Heart right ventricle (tissue), 16 donors: Measurements from ENCODE around the gene PUSL1. TPM values are rescaled to one million over a fixed set of nuclear protein-coding genes. Genes with fewer than 3 reads are reported as not detected.
A peak's percentile ranks its signal among the peaks of the same experiment; 100 is the strongest.

Experiments used
- ATAC-seq, 8 donors: fragments of 200-7000 bp; cut with Tn5 transposase; one replicate each; pipeline ENCODE4 v1.9.1; 2020; ENCODE audit warnings: mild to moderate bottlenecking in 8 of 8, moderate library complexity in 8 of 8, moderate number of reproducible peaks in 1 of 8
- DNase-seq, 2 donors: peaks; one replicate each; pipeline ENCODE4 v3.0.0-alpha.2; 2020
- H3K27ac ChIP-seq, 10 donors: fragments of 200-600 bp; sonication (generic) in 2 of 10; one replicate each; pipeline versions ENCODE4 v1.5.0 to v1.8.0; 2020 to 2022; ENCODE audit warnings: mild to moderate bottlenecking in 3 of 10
- H3K27me3 ChIP-seq, 7 donors: fragments of 200-600 bp; one replicate each; pipeline ENCODE4 v1.8.0; 2021 to 2022; ENCODE audit warnings: mild to moderate bottlenecking in 2 of 7
- H3K36me3 ChIP-seq, 9 donors: fragments of 200-600 bp; sonication (generic) in 1 of 9; one replicate each; pipeline versions ENCODE4 v1.5.0 to v1.8.0; 2020 to 2022; ENCODE audit warnings: mild to moderate bottlenecking in 2 of 9
- H3K4me1 ChIP-seq, 9 donors: fragments of 200-600 bp; sonication (generic) in 1 of 9; one replicate each; pipeline versions ENCODE4 v1.5.0 to v1.8.0; 2020 to 2022; ENCODE audit warnings: mild to moderate bottlenecking in 4 of 9
- H3K4me3 ChIP-seq, 10 donors: fragments of 200-600 bp; sonication (generic) in 2 of 10; one replicate each; pipeline versions ENCODE4 v1.5.0 to v1.8.0; 2020 to 2022; ENCODE audit warnings: mild to moderate bottlenecking in 7 of 10, moderate library complexity in 2 of 10
- H3K9me3 ChIP-seq, 11 donors: fragments of 200-600 bp in 10 of 11; sonication (generic) in 2 of 11; one replicate each; pipeline versions ENCODE4 v1.5.0 to v1.8.0; 2013 to 2022; ENCODE audit warnings: mild to moderate bottlenecking in 2 of 11, control low read depth in 1 of 11, moderate library complexity in 1 of 11
- WGBS, 2 donors: extraction: QIAGEN DNeasy Blood & Tissue Kit; methylation state at CpG; one replicate each; pipeline ENCODE4 v1.1.7; 2013; ENCODE audit warnings: inconsistent platforms in 1 of 2; 5-methylcytosine and 5-hydroxymethylcytosine counted together
- intact Hi-C, 10 donors: fragments of 100-400 bp; cut with DNase I; formaldehyde crosslinking; loops; one replicate each; pipeline versions ENCODE4 v1.11.1 to v1.14.2; 2022
- polyA plus RNA-seq, 2 donors: library from polyadenylated mRNA; stranded (reverse); fragments of 200-250 nt; gene quantifications; one replicate each; pipeline ENCODE4 v1.2.3, GENCODE V29; 2013
- total RNA-seq, 10 donors: library from RNA; stranded (reverse); fragmentation: NEBNext Ultra II Directional in 3 of 10; extraction: Animal tissue kit (Norgen Biotek cat#: 25700) in 3 of 10; gene quantifications; one replicate each; pipeline versions ENCODE4 v1.2.1 to v1.2.4, GENCODE V29; 2021 to 2023
- TF ChIP-seq, protein P1 (sequence below), 9 donors: fragments of 200-600 bp; sonication (generic) in 2 of 9; IDR thresholded peaks; one replicate each; pipeline versions ENCODE4 v1.5.0 to v1.8.0; 2021 to 2022; ENCODE audit warnings: antibody characterized with exemption in 9 of 9, mild to moderate bottlenecking in 5 of 9, moderate library complexity in 1 of 9
- donor health status: Arrhythmogenic right ventricular cardiomyopathy.
- donor health status: ischemic (EF 13 %, LVEDD 7.1; RV severe dilation, severe dysfunction).
- donor health status: healthy with polysubstance abuse.
- donor health status: DM: no; HTN: yes; CAD: no.
- donor health status: DM: no; HTN: no; CAD: no.
- donor health status: ischemic (EF 25% LVEDD 6.9; RV normal size, moderate dysfunction).
- donor health status: ischemic (EF 25% LVEDD 5.7; RV mildly dilated, moderate dysfunction).
- donor health status: healthy.
- donor health status: DM: yes; HTN: yes; CAD: no.
- donor health status: Ischemic cardiomyopathy.
- donor health status: ischemic (EF 35%, LVEDD 5.7; RV mildly dilated, moderate dysfunction).
- donor health status: nonischemic (EF 11% LVEDD 7.7; RV severe dilation, severe dysfunction).
- donor health status: DM: yes; HTN: yes; CAD: no.
- donor health status: PGD.
- donor health status: ischemic (EF 29% LVEDD 5.4; RV normal size, mild dysfunction).
- donor health status: nonischemic (EF 23%, LVEDD 6.1; RV moderate dilation, normal function).

The PUSL1 gene
- total and polyA plus RNA-seq, 12 donors = 5.6 to 17.8 (median 9.1) TPM

DNA sequence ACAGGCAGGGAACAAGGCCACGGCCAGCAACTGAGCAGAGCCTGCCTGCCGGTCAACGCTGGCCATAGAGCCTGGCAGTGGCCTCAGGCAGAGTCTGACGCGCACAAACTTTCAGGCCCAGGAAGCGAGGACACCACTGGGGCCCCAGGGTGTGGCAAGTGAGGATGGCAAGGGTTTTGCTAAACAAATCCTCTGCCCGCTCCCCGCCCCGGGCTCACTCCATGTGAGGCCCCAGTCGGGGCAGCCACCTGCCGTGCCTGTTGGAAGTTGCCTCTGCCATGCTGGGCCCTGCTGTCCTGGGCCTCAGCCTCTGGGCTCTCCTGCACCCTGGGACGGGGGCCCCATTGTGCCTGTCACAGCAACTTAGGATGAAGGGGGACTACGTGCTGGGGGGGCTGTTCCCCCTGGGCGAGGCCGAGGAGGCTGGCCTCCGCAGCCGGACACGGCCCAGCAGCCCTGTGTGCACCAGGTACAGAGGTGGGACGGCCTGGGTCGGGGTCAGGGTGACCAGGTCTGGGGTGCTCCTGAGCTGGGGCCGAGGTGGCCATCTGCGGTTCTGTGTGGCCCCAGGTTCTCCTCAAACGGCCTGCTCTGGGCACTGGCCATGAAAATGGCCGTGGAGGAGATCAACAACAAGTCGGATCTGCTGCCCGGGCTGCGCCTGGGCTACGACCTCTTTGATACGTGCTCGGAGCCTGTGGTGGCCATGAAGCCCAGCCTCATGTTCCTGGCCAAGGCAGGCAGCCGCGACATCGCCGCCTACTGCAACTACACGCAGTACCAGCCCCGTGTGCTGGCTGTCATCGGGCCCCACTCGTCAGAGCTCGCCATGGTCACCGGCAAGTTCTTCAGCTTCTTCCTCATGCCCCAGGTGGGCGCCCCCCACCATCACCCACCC is 22.9 kb downstream of the PUSL1 start, which contains the start of gene TAS1R3:
TAS1R3 (plus strand) TSS at position 213 of the 898 bp plus-strand sequence; CDS start at position 279, 66 bp downstream.
- no peak within 1 kb of the TSS for H3K4me3 ChIP-seq
- H3K4me1 ChIP-seq = peaks cover 9 to 46% (median 21%) of the 10 kb centered on the region in 9 donors
- TF ChIP-seq, protein P1, sequence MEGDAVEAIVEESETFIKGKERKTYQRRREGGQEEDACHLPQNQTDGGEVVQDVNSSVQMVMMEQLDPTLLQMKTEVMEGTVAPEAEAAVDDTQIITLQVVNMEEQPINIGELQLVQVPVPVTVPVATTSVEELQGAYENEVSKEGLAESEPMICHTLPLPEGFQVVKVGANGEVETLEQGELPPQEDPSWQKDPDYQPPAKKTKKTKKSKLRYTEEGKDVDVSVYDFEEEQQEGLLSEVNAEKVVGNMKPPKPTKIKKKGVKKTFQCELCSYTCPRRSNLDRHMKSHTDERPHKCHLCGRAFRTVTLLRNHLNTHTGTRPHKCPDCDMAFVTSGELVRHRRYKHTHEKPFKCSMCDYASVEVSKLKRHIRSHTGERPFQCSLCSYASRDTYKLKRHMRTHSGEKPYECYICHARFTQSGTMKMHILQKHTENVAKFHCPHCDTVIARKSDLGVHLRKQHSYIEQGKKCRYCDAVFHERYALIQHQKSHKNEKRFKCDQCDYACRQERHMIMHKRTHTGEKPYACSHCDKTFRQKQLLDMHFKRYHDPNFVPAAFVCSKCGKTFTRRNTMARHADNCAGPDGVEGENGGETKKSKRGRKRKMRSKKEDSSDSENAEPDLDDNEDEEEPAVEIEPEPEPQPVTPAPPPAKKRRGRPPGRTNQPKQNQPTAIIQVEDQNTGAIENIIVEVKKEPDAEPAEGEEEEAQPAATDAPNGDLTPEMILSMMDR (IDR thresholded peaks at IDR 0.05) = no peak
- intact Hi-C loops = no loop called here
- no peak within 1 kb of the TSS for H3K27ac ChIP-seq
- no peaks in the 10 kb centered on the region for H3K9me3 ChIP-seq
- ATAC-seq (no peak), DNase-seq (no peak)
- peaks cover 0 to 44% (median 16%) of the 10 kb centered on the region in 9 donors for H3K36me3 ChIP-seq
- no peaks in the 10 kb centered on the region for H3K27me3 ChIP-seq
- WGBS, 2 donors = 78 to 79% methylated on average over 41 of the region's 41 CpGs

DNA sequence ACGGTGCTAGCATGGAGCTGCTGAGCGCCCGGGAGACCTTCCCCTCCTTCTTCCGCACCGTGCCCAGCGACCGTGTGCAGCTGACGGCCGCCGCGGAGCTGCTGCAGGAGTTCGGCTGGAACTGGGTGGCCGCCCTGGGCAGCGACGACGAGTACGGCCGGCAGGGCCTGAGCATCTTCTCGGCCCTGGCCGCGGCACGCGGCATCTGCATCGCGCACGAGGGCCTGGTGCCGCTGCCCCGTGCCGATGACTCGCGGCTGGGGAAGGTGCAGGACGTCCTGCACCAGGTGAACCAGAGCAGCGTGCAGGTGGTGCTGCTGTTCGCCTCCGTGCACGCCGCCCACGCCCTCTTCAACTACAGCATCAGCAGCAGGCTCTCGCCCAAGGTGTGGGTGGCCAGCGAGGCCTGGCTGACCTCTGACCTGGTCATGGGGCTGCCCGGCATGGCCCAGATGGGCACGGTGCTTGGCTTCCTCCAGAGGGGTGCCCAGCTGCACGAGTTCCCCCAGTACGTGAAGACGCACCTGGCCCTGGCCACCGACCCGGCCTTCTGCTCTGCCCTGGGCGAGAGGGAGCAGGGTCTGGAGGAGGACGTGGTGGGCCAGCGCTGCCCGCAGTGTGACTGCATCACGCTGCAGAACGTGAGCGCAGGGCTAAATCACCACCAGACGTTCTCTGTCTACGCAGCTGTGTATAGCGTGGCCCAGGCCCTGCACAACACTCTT is 23.8 kb downstream of the PUSL1 start:
- H3K36me3 ChIP-seq = peaks cover 0 to 41% (median 16%) of the 10 kb centered on the region in 9 donors
- H3K4me1 ChIP-seq = peaks cover 6 to 37% (median 13%) of the 10 kb centered on the region in 9 donors
- TF ChIP-seq, protein P1 (IDR thresholded peaks at IDR 0.05) = no peak
- no peak overlapping the region for H3K27ac ChIP-seq
- no peaks in the 10 kb centered on the region for H3K9me3 ChIP-seq
- intact Hi-C loops = no loop called here
- ATAC-seq (peak in 1 of 8 donors; percentile 1), DNase-seq (no peak)
- no peak overlapping the region for H3K4me3 ChIP-seq
- WGBS, 2 donors = 86% methylated on average over 57 of the region's 57 CpGs
- H3K27me3 ChIP-seq = no peaks in the 10 kb centered on the region

DNA sequence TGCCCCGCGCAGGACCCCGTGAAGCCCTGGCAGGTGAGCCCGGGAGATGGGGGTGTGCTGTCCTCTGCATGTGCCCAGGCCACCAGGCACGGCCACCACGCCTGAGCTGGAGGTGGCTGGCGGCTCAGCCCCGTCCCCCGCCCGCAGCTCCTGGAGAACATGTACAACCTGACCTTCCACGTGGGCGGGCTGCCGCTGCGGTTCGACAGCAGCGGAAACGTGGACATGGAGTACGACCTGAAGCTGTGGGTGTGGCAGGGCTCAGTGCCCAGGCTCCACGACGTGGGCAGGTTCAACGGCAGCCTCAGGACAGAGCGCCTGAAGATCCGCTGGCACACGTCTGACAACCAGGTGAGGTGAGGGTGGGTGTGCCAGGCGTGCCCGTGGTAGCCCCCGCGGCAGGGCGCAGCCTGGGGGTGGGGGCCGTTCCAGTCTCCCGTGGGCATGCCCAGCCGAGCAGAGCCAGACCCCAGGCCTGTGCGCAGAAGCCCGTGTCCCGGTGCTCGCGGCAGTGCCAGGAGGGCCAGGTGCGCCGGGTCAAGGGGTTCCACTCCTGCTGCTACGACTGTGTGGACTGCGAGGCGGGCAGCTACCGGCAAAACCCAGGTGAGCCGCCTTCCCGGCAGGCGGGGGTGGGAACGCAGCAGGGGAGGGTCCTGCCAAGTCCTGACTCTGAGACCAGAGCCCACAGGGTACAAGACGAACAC is 24.5 kb downstream of the PUSL1 start:
- H3K9me3 ChIP-seq = no peaks in the 10 kb centered on the region
- peaks cover 0 to 41% (median 9%) of the 10 kb centered on the region in 9 donors for H3K36me3 ChIP-seq
- H3K4me3 ChIP-seq = no peak overlapping the region
- no peak overlapping the region for H3K27ac ChIP-seq
- intact Hi-C loops = no loop called here
- WGBS, 2 donors = 83 to 86% methylated on average over 48 of the region's 48 CpGs
- no peaks in the 10 kb centered on the region for H3K27me3 ChIP-seq
- DNase-seq = no peak
- peak in 1 of 8 donors; percentile 2 for ATAC-seq
- H3K4me1 ChIP-seq = peaks cover 6 to 30% (median 12%) of the 10 kb centered on the region in 9 donors
- TF ChIP-seq, protein P1 (IDR thresholded peaks at IDR 0.05) = no peak
